GM19467 (cell line): Measurements from ENCODE around the gene SUV39H2.
"Not testable (repeated sequence)": the region's sequence is repeated elsewhere in the genome, so short reads cannot be mapped to it uniquely, and the experiment has no call there.

Experiments used
- ATAC-seq: cut with Tn5 transposase; IDR thresholded peaks from one replicate; pipeline ENCODE4 v1.9.1; 2021; ENCODE audit warnings: mild to moderate bottlenecking, moderate library complexity; ENCODE audit not compliant: unreplicated experiment

The SUV39H2 gene

GRCh38 chr10:14873090-14873760 lies 5.4 kb upstream of the SUV39H2 start:
- no peak for ATAC-seq

GRCh38 chr10:14875941-14876340 lies 2.7 kb upstream of the SUV39H2 start:
- no peak for ATAC-seq

GRCh38 chr10:14876764-14877163 lies 1.9 kb upstream of the SUV39H2 start:
- ATAC-seq: no peak

- ATAC-seq: peak; percentile 11
These were observed 660 bp downstream of the SUV39H2 start for GRCh38 chr10:14879124-14879927.

- ATAC-seq: no peak
These were observed 1.2 kb downstream of the SUV39H2 start for GRCh38 chr10:14879928-14880193.

- no peak for ATAC-seq
These were observed 1.6 kb downstream of the SUV39H2 start for GRCh38 chr10:14880229-14880628.

- ATAC-seq: no peak
These were observed 5.4 kb downstream of the SUV39H2 start for GRCh38 chr10:14884082-14884481.

GRCh38 chr10:14889318-14889717 lies 10.7 kb downstream of the SUV39H2 start:
- no peak for ATAC-seq

GRCh38 chr10:14891151-14891550 lies 12.5 kb downstream of the SUV39H2 start:
- ATAC-seq: no peak

GRCh38 chr10:14904316-14904732 lies 25.7 kb downstream of the SUV39H2 start:
- peak; percentile 50 for ATAC-seq

- ATAC-seq: no peak
These were observed 26.2 kb downstream of the SUV39H2 start for GRCh38 chr10:14904864-14905263.

GRCh38 chr10:14905890-14906289 lies 27.2 kb downstream of the SUV39H2 start:
- no peak for ATAC-seq

GRCh38 chr10:14906765-14907164 lies 28.1 kb downstream of the SUV39H2 start:
- ATAC-seq: no peak

- not testable (repeated sequence) for ATAC-seq
These were observed 28.9 kb downstream of the SUV39H2 start for GRCh38 chr10:14907591-14907990.

GRCh38 chr10:14909101-14909500 lies 30.4 kb downstream of the SUV39H2 start:
- ATAC-seq: no peak

- ATAC-seq: no peak
These were observed 32.3 kb downstream of the SUV39H2 start for GRCh38 chr10:14910953-14911352.

GRCh38 chr10:14911801-14912200 lies 33.1 kb downstream of the SUV39H2 start:
- no peak for ATAC-seq

- no peak for ATAC-seq
These were observed 37.9 kb downstream of the SUV39H2 start for GRCh38 chr10:14916600-14916999.

GRCh38 chr10:14917827-14918226 lies 39.2 kb downstream of the SUV39H2 start:
- ATAC-seq: no peak

GRCh38 chr10:14918964-14919363 lies 40.3 kb downstream of the SUV39H2 start:
- ATAC-seq: no peak

GRCh38 chr10:14924013-14924412 lies 45.3 kb downstream of the SUV39H2 start:
- no peak for ATAC-seq

GRCh38 chr10:14925268-14925667 lies 46.6 kb downstream of the SUV39H2 start:
- ATAC-seq: no peak

- ATAC-seq: peak; percentile 3
These were observed 47.4 kb downstream of the SUV39H2 start for GRCh38 chr10:14926061-14926470.
